HCT116 (cell line): ENCODE data around the gene CDC42EP1. TPM values are rescaled to one million over a fixed set of nuclear protein-coding genes. Genes with fewer than 3 reads are reported as not detected.
A peak's percentile ranks its signal among the peaks of the same experiment; 100 is the strongest.

Experiments used
- ATAC-seq: fragments of 200-7000 bp; cut with Tn5 transposase; 2 replicates; pipeline ENCODE4 v1.9.1; 2020; ENCODE audit warnings: mild to moderate bottlenecking, moderate library complexity
- BruUV-seq: library from RNA; stranded (reverse); fragments of 400-500 nt; replicated peaks from 2 replicates; lab custom pipeline; 2021; lab: Mats Ljungman, UMichigan
- CTCF ChIA-PET: fragments of 300-600 bp; sonication (Branson Sonifier 250); formaldehyde crosslinking; loops from one replicate; lab custom pipeline; 2021; ENCODE audit warnings: antibody characterized with exemption; lab: Charles Lee
- POLR2A ChIA-PET: fragments of 300-600, 350-600 bp; sonication (Branson Sonifier 250); formaldehyde crosslinking; loops from one replicate; lab custom pipeline; 2021; ENCODE audit warnings: antibody characterized with exemption; lab: Charles Lee
- RAD21 ChIA-PET, 2 experiments: fragments of 300-600 bp; sonication (Branson Sonifier 250); formaldehyde crosslinking; loops; one replicate each; lab custom pipeline; 2023; ENCODE audit warnings: low total read pairs in 2 of 2; ENCODE audit not compliant: uncharacterized antibody in 2 of 2, unreplicated experiment in 2 of 2, low non-redundant PET in 1 of 2; lab: Charles Lee
- DNase-seq: peaks from one replicate; pipeline ENCODE4 v3.0.0-alpha.2; 2010; ENCODE audit warnings: low read depth, low spot score
- H2AFZ ChIP-seq: fragments of 200-600 bp; shearing (Covaris generic), sonication (generic); 2 replicates; pipeline ENCODE4 v1.6.1; 2017; ENCODE audit warnings: low read depth, mixed run types, mixed read lengths, antibody characterized with exemption, low read length; ENCODE audit not compliant: poor library complexity, severe bottlenecking
- H3K27ac ChIP-seq: 2 replicates; pipeline ENCODE4 v1.5.1; 2012; ENCODE audit warnings: low read depth, low read length
- H3K27me3 ChIP-seq: fragments of 200-600 bp; sonication (generic); 2 replicates; pipeline ENCODE4 v1.6.1; 2016; ENCODE audit warnings: mixed run types, low read length, mixed read lengths; ENCODE audit not compliant: insufficient read depth
- H3K36me3 ChIP-seq, 2 experiments: fragments of 200-500 bp in 1 of 2; fragments of 200-600 bp in 1 of 2; sonication (Bioruptor generic) in 1 of 2; sonication (generic) in 1 of 2; 2 replicates each; pipeline versions ENCODE4 v1.5.1 to v1.6.1; 2014 to 2016; ENCODE audit warnings: low read length in 2 of 2, inconsistent platforms in 1 of 2, mixed read lengths in 1 of 2, mixed run types in 1 of 2; ENCODE audit not compliant: insufficient read depth in 2 of 2, control insufficient read depth in 1 of 2
- H3K4me1 ChIP-seq, 2 experiments: fragments of 200-600 bp in 1 of 2; sonication (generic) in 1 of 2; 2 replicates each; pipeline versions ENCODE4 v1.5.1 to v1.6.1; 2012 to 2017; ENCODE audit warnings: low read length in 2 of 2, inconsistent platforms in 1 of 2, mild to moderate bottlenecking in 1 of 2, mixed read lengths in 1 of 2, mixed run types in 1 of 2, moderate library complexity in 1 of 2; ENCODE audit not compliant: insufficient read depth in 2 of 2, control insufficient read depth in 1 of 2
- H3K4me2 ChIP-seq: fragments of 200-600 bp; sonication (generic); 2 replicates; pipeline ENCODE4 v1.6.1; 2017; ENCODE audit warnings: mixed run types, low read length, mixed read lengths
- H3K4me3 ChIP-seq, 2 experiments: fragments of 200-600 bp in 1 of 2; sonication (generic) in 1 of 2; replicated peaks in 1 of 2; 2 replicates each; pipeline ENCODE4 v1.5.1; 2011 to 2016; ENCODE audit warnings: low read length in 2 of 2, control low read depth in 1 of 2, low read depth in 1 of 2, mild to moderate bottlenecking in 1 of 2, mixed read lengths in 1 of 2, mixed run types in 1 of 2
- H3K79me2 ChIP-seq: fragments of 200-600 bp; sonication (generic); 2 replicates; pipeline ENCODE4 v1.6.1; 2017; ENCODE audit warnings: mild to moderate bottlenecking, mixed run types, low read length, moderate library complexity, mixed read lengths; ENCODE audit not compliant: insufficient read depth
- H3K9ac ChIP-seq: fragments of 200-600 bp; sonication (generic); 2 replicates; pipeline ENCODE4 v1.6.1; 2016; ENCODE audit warnings: low read length, mixed read lengths
- H3K9me2 ChIP-seq: fragments of 200-600 bp; sonication (generic), shearing (Covaris generic); 2 replicates; pipeline ENCODE4 v1.6.1; 2017; ENCODE audit warnings: mixed run types, mild to moderate bottlenecking, moderate library complexity; ENCODE audit not compliant: insufficient read depth
- H3K9me3 ChIP-seq, 2 experiments: fragments of 200-500 bp in 1 of 2; fragments of 200-600 bp in 1 of 2; sonication (Bioruptor generic) in 1 of 2; sonication (generic) in 1 of 2; 2 replicates each; pipeline ENCODE4 v1.6.1; 2014 to 2017; ENCODE audit warnings: low read length in 2 of 2, mixed read lengths in 2 of 2, inconsistent platforms in 1 of 2, low read depth in 1 of 2, mild to moderate bottlenecking in 1 of 2, mixed run types in 1 of 2, moderate library complexity in 1 of 2; ENCODE audit not compliant: control insufficient read depth in 1 of 2, insufficient read depth in 1 of 2
- H4K20me1 ChIP-seq: fragments of 200-600 bp; sonication (generic), shearing (Covaris generic); 2 replicates; pipeline ENCODE4 v1.6.1; 2017; ENCODE audit warnings: mixed run types, mild to moderate bottlenecking, moderate library complexity; ENCODE audit not compliant: insufficient read depth
- ATF3 ChIP-seq: IDR thresholded peaks from 2 replicates; pipeline ENCODE4 v1.6.1; 2012
- CEBPB ChIP-seq: IDR thresholded peaks from 2 replicates; pipeline ENCODE4 v1.6.1; 2012; ENCODE audit warnings: low read depth
- REST ChIP-seq: IDR thresholded peaks from 2 replicates; pipeline ENCODE4 v1.6.1; 2012; ENCODE audit warnings: low read depth
- SP1 ChIP-seq: IDR thresholded peaks from 2 replicates; pipeline ENCODE4 v1.6.1; 2012; ENCODE audit warnings: low read depth
- ZBTB33 ChIP-seq: IDR thresholded peaks from 2 replicates; pipeline ENCODE4 v1.6.1; 2011; ENCODE audit warnings: mild to moderate bottlenecking, low read length, moderate library complexity; ENCODE audit not compliant: insufficient replicate concordance; ENCODE audit errors: extremely low read depth
- ZNF274 ChIP-seq: fragments of 200-500 bp; sonication (Bioruptor generic); IDR thresholded peaks from 2 replicates; pipeline ENCODE4 v1.6.1; 2014; ENCODE audit warnings: mild to moderate bottlenecking, low read depth, low read length, inconsistent platforms
- intact Hi-C: fragments of 100-400 bp; cut with micrococcal nuclease; formaldehyde crosslinking; loops from 2 replicates; pipeline ENCODE4 v1.10.0; 2022
- total RNA-seq: library from RNA; stranded (reverse); gene quantifications from one replicate; pipeline ENCODE4 v1.2.1, GENCODE V29; 2021; ENCODE audit not compliant: unreplicated experiment

The CDC42EP1 gene
- total RNA-seq, 1 experiment from 2014 or later = 160 TPM

- Histone ChIP-seq H3K79me2 (peaks cover 49% of the 10 kb centered on the region), H3K9ac (no peak overlapping the region), H3K27me3 (no peaks in the 10 kb centered on the region), H3K27ac (peak overlapping the region; percentile 72), H4K20me1 (peaks cover 6% of the 10 kb centered on the region; the same call in 1 of the 2 replicates), H3K4me1 (peaks cover 68 to 90% of the 10 kb centered on the region in 2 experiments), H3K4me2 (peak overlapping the region; percentile 48; the same call in 1 of the 2 replicates), H3K36me3 (peaks cover 3 to 34% of the 10 kb centered on the region in 2 experiments; a peak in 1 of 4 replicates), H2AFZ (no peak overlapping the region), H3K9me2 (no peaks in the 10 kb centered on the region), H3K4me3 (no peak overlapping the region), H3K9me3 (no peaks in the 10 kb centered on the region)
- intact Hi-C loops = no loop called here
- ChIA-PET CTCF (interaction anchor here (0.9 to 10.7 kb wide), 10 partner anchors 23 to 309 kb away, joined by 3 to 238 read pairs (median 6); no protein-coding TSS in a partner anchor), POLR2A (interaction anchor here (1.0 to 3.2 kb wide), 10 partner anchors 18 to 252 kb away, joined by 3 to 9 read pairs (median 5); partner anchors contain the start of gene GCAT), RAD21 (interaction anchor here (1.0 to 2.2 kb wide), 5 partner anchors 22 to 251 kb away, joined by 3 to 17 read pairs (median 3); no protein-coding TSS in a partner anchor)
- no TSS peak for BruUV-seq
- no peak for ATAC-seq
- no peak for DNase-seq
- no peak for TF ChIP-seq CEBPB
- no peak for TF ChIP-seq REST
- TF ChIP-seq ZNF274 = no peak
- no peak for TF ChIP-seq SP1
- TF ChIP-seq ZBTB33 = no peak
- TF ChIP-seq ATF3 = no peak
These were observed 7.7 kb downstream of the CDC42EP1 start for GRCh38 chr22:37568012-37568411.
